Mesendoderm (in vitro differentiated cells): ENCODE measurements around the gene AK8.

Source experiments
- DNase-seq: peaks from one replicate; pipeline ENCODE4 v3.0.0; 2013
- H2AK5ac ChIP-seq: 2 replicates; pipeline ENCODE4 v1.6.1; 2013; ENCODE audit warnings: low read length, inconsistent platforms
- H2BK120ac ChIP-seq: 2 replicates; pipeline ENCODE4 v1.6.1; 2013; ENCODE audit warnings: low read depth, mild to moderate bottlenecking, low read length, moderate library complexity, mixed read lengths
- H2BK15ac ChIP-seq: replicated peaks from 2 replicates; pipeline ENCODE4 v1.6.1; 2013; ENCODE audit warnings: low read depth, mild to moderate bottlenecking, moderate library complexity
- H2BK5ac ChIP-seq: 2 replicates; pipeline ENCODE4 v1.6.1; 2013; ENCODE audit warnings: low read length, inconsistent platforms
- H3K18ac ChIP-seq: 2 replicates; pipeline ENCODE4 v1.6.1; 2013; ENCODE audit warnings: mild to moderate bottlenecking, low read length, mixed read lengths
- H3K23ac ChIP-seq: one replicate; pipeline ENCODE4 v1.6.1; 2013; ENCODE audit warnings: low read length
- H3K27ac ChIP-seq: 2 replicates; pipeline ENCODE4 v1.5.1; 2013; ENCODE audit warnings: low read depth, mild to moderate bottlenecking, inconsistent platforms, low read length, moderate library complexity
- H3K27me3 ChIP-seq: 2 replicates; pipeline ENCODE4 v1.6.1; 2013; ENCODE audit warnings: low read length, control low read depth, mild to moderate bottlenecking, inconsistent platforms; ENCODE audit not compliant: insufficient read depth, poor library complexity
- H3K36me3 ChIP-seq: 2 replicates; pipeline ENCODE4 v1.6.1; 2013; ENCODE audit warnings: low read length, inconsistent platforms; ENCODE audit not compliant: control insufficient read depth, insufficient read depth
- H3K4ac ChIP-seq: one replicate; pipeline ENCODE4 v1.6.1; 2013; ENCODE audit warnings: low read depth, mild to moderate bottlenecking, low read length, moderate library complexity
- H3K4me1 ChIP-seq: 2 replicates; pipeline ENCODE4 v1.6.1; 2013; ENCODE audit warnings: low read depth, low read length, inconsistent platforms; ENCODE audit not compliant: control insufficient read depth
- H3K4me2 ChIP-seq: 2 replicates; pipeline ENCODE4 v1.6.1; 2013; ENCODE audit warnings: low read length
- H3K4me3 ChIP-seq: 2 replicates; pipeline ENCODE4 v1.5.1; 2013; ENCODE audit warnings: mild to moderate bottlenecking, low read length
- H3K56ac ChIP-seq: one replicate; pipeline ENCODE4 v1.6.1; 2013; ENCODE audit warnings: low read length
- H3K79me1 ChIP-seq: 2 replicates; pipeline ENCODE4 v1.6.1; 2013; ENCODE audit warnings: low read length, inconsistent platforms
- H3K79me2 ChIP-seq: 2 replicates; pipeline ENCODE4 v1.6.1; 2013; ENCODE audit warnings: mild to moderate bottlenecking, low read length; ENCODE audit not compliant: control insufficient read depth, insufficient read depth
- H3K9ac ChIP-seq: 2 replicates; pipeline ENCODE4 v1.6.1; 2013; ENCODE audit warnings: low read length, inconsistent platforms
- H4K5ac ChIP-seq: one replicate; pipeline ENCODE4 v1.6.1; 2013; ENCODE audit warnings: low read length
- H4K8ac ChIP-seq: one replicate; pipeline ENCODE4 v1.6.1; 2013; ENCODE audit warnings: low read depth, mild to moderate bottlenecking, control low read depth, low read length, moderate library complexity
- WGBS: extraction: QIAGEN DNeasy Blood & Tissue Kit; methylation state at CpG from one replicate; pipeline ENCODE4 v1.1.7; 2013; ENCODE audit warnings: low lambda C conversion rate, missing lambda C conversion rate; ENCODE audit not compliant: insufficient coverage; ENCODE audit errors: extremely low coverage; 5-methylcytosine and 5-hydroxymethylcytosine counted together

The AK8 gene

DNA sequence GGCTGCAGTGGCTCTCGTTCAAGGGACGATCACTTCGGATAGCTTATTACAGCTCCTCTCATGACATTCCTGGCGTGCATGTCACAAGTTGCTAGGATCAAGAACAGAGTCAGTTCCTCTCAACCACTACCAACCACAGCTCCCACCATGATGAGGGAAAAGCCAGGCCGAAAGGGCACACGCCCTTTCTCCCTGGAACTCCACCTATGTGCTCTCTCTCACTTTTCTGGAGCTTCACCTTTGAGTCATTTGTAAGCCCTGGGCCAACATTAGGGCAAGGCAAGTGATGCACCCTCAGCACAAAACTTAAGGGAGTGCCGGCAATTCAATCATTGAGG, 2.2 kb upstream of the AK8 start:
- WGBS = no CpG with 5 or more reads among the region's 7 CpGs
- Histone ChIP-seq H3K9ac (no peak overlapping the region), H3K79me2 (no peaks in the 10 kb centered on the region), H2BK120ac (no peak overlapping the region), H4K8ac (no peak overlapping the region), H3K27ac (no peak overlapping the region), H3K4ac (no peak overlapping the region), H3K56ac (no peak overlapping the region), H3K79me1 (no peaks in the 10 kb centered on the region), H3K27me3 (no peaks in the 10 kb centered on the region), H2BK5ac (no peak overlapping the region), H4K5ac (no peak overlapping the region), H2BK15ac (no peak overlapping the region), H3K36me3 (no peaks in the 10 kb centered on the region), H3K18ac (no peak overlapping the region), H3K4me3 (no peak overlapping the region), H3K23ac (no peak overlapping the region), H3K4me1 (no peaks in the 10 kb centered on the region), H2AK5ac (no peak overlapping the region), H3K4me2 (no peak overlapping the region)
- no peak for DNase-seq

DNA sequence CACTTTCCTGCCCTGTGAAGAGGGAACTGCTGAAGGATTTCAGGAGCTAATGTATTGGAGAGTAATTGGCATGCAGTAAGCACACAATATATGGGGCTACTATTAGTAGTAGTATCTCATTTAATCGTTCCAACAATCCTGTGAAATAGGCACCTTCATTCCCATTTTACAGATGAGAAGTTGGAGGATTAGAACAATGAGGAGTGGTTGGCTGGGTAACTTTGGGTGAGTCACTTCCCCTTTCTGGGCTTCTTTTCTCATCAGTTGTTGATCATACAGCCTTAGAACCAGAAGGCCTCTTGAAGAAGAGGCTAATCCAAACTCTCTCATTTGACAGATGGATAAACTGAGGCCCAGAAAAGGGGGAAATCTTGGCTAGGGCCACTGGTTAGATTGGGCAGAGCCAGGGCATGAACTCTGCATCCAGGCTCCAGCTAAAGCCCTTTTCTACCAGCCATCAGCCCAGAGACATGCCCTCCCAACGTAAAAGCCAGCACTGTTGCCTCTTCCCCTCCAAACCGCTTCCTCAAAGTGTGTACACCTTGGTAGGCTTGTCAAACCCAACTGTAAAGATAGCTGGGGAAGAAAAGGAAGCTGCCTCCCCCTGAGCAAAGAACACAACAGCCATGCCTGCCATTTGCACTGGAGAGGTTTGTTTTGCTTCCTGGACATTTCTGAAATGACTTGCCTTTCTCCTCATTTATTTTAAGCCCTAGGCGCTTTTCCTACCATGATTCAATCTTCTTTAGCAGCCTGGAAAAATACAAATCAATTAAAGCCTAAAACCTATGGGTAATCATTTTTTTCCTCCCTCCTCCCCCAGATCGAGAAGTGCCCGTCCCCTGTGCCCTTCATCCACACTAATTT, 1.6 kb upstream of the AK8 start:
- H3K56ac ChIP-seq = no peak overlapping the region
- no peak overlapping the region for H3K18ac ChIP-seq
- H4K5ac ChIP-seq = no peak overlapping the region
- no peak overlapping the region for H3K4me3 ChIP-seq
- H3K79me1 ChIP-seq = no peaks in the 10 kb centered on the region
- no peak overlapping the region for H4K8ac ChIP-seq
- no peaks in the 10 kb centered on the region for H3K4me1 ChIP-seq
- no peak overlapping the region for H3K27ac ChIP-seq
- no peak for DNase-seq
- no peak overlapping the region for H2BK5ac ChIP-seq
- no peak overlapping the region for H2BK15ac ChIP-seq
- no peak overlapping the region for H3K9ac ChIP-seq
- no peak overlapping the region for H3K4ac ChIP-seq
- H2BK120ac ChIP-seq = no peak overlapping the region
- H3K36me3 ChIP-seq = no peaks in the 10 kb centered on the region
- no peak overlapping the region for H2AK5ac ChIP-seq
- H3K27me3 ChIP-seq = no peaks in the 10 kb centered on the region
- no peak overlapping the region for H3K4me2 ChIP-seq
- H3K23ac ChIP-seq = no peak overlapping the region
- WGBS = no CpG with 5 or more reads among the region's 6 CpGs
- no peaks in the 10 kb centered on the region for H3K79me2 ChIP-seq

DNA sequence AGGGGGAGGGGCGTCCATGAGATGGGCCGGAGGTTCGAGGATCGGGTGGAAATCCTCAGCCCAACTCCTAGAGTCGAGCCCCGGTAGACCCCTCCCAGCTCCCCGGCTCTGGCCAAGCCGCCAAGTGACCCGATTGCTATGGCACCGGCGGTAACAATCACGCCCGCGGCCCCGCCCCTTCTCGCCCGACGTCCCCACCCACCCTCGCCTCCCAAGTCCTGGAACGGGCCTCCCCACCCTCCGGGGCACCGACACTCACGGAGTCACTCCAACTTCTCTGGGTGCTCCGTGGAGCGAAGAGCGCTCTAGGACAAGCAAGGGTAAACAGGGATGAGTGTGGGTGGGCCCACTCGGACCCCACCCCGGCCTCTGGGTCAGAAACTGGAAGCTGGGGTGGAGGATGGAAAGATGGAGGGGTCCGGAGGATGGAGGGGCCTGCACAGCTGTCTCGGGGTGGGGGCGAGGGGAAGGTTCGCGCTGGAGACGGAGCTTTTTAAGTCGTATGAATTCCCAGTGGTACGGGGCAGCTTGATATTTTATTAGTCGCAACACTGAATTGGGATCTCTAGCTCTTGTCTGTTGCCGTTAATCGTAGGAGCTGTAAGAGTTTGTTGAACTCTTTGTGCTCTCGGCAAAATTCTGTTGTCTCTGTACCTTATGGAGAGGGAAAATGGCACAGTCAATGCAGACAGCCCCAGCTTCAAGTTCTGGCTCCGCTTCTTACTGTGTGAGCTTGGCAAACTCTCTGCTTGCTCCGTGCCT, 792 bp upstream of the AK8 start, which contains the start of gene SPACA9:
Gene SPACA9 (plus strand): TSS at position 204 of the 762 bp plus-strand sequence. CDS start 5,050 bp downstream, outside the sequence.
- Histone ChIP-seq H2BK15ac (no peak within 1 kb of the TSS), H3K9ac (peak within 1 kb of the TSS; percentile 82), H3K56ac (peak within 1 kb of the TSS; percentile 94), H3K23ac (no peak within 1 kb of the TSS), H3K4ac (peak within 1 kb of the TSS; percentile 28), H3K4me2 (peak within 1 kb of the TSS; percentile 94), H2BK5ac (no peak within 1 kb of the TSS), H3K4me3 (peak within 1 kb of the TSS; percentile 90), H4K8ac (no peak within 1 kb of the TSS), H3K79me1 (no peaks in the 10 kb centered on the region), H4K5ac (no peak within 1 kb of the TSS), H3K18ac (peak within 1 kb of the TSS; percentile 22), H3K36me3 (no peaks in the 10 kb centered on the region), H3K27ac (no peak within 1 kb of the TSS), H3K4me1 (no peaks in the 10 kb centered on the region), H2BK120ac (no peak within 1 kb of the TSS), H3K79me2 (no peaks in the 10 kb centered on the region), H3K27me3 (no peaks in the 10 kb centered on the region), H2AK5ac (no peak within 1 kb of the TSS)
- no CpG with 5 or more reads among the region's 42 CpGs for WGBS
- DNase-seq = peak; percentile 58

DNA sequence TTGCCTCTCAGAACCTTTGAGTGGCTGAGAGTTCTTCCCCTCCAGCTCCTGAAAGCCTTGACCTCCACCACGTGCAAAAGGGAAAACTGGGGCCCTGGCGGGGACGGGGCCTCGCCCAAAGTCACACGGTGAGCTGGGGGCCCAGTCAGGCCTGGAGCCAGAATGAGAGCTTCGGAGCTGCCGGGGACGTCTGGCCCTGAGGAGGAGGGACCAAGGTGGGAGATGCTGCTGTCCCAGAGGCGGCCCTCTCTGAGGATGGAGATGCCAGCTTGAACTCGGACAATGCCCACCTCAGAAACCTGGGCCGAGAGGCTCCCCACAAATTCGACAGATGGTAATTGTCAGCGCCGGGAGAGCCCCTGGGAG, 643 bp downstream of the AK8 start:
- H3K4me2 ChIP-seq = peak overlapping the region; percentile 90
- H3K79me1 ChIP-seq = no peaks in the 10 kb centered on the region
- H2BK120ac ChIP-seq = no peak overlapping the region

DNA sequence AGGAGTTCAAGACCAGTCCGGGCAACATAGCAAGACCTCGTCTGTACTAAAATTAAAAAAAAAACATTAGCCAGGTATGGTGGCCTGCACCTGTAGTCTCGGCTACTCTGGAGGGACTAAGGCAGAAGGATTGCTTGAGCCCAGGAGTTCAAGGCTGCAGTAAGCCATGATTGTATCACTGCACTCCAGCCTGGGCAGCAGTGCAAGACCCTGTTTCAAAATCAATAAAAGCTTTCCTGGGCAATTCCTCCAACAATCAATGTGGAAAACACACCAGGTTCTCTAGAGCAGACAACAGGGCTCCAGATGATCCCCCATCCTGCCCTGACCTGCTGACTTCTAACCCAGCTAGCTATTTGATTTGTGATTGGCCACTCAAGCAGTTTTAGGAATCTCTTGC, 1.2 kb downstream of the AK8 start:
- WGBS = no CpG with 5 or more reads among the region's 3 CpGs
- H3K4me2 ChIP-seq = no peak overlapping the region
- no peak overlapping the region for H3K23ac ChIP-seq
- no peak overlapping the region for H4K8ac ChIP-seq
- H4K5ac ChIP-seq = no peak overlapping the region
- H2AK5ac ChIP-seq = no peak overlapping the region
- no peak overlapping the region for H2BK5ac ChIP-seq
- DNase-seq = no peak
- no peak overlapping the region for H3K56ac ChIP-seq
- H3K4ac ChIP-seq = no peak overlapping the region
- H2BK120ac ChIP-seq = no peak overlapping the region
- H3K79me1 ChIP-seq = no peaks in the 10 kb centered on the region
- H3K79me2 ChIP-seq = no peaks in the 10 kb centered on the region
- H3K4me3 ChIP-seq = no peak overlapping the region
- no peak overlapping the region for H3K18ac ChIP-seq
- H3K36me3 ChIP-seq = no peaks in the 10 kb centered on the region
- no peak overlapping the region for H3K27ac ChIP-seq
- no peaks in the 10 kb centered on the region for H3K27me3 ChIP-seq
- H3K9ac ChIP-seq = no peak overlapping the region
- H3K4me1 ChIP-seq = no peaks in the 10 kb centered on the region
- H2BK15ac ChIP-seq = no peak overlapping the region

More for the DNA sequence above, 643 bp downstream of the AK8 start:
- no peak overlapping the region for H2AK5ac ChIP-seq
- no peak overlapping the region for H2BK5ac ChIP-seq
- no peaks in the 10 kb centered on the region for H3K27me3 ChIP-seq
- no peaks in the 10 kb centered on the region for H3K79me2 ChIP-seq
- no peak overlapping the region for H3K56ac ChIP-seq
- no peak overlapping the region for H3K27ac ChIP-seq
- H3K4ac ChIP-seq = no peak overlapping the region
- H3K18ac ChIP-seq = no peak overlapping the region
- peak overlapping the region; percentile 62 for H3K9ac ChIP-seq
- H2BK15ac ChIP-seq = no peak overlapping the region
- no peak overlapping the region for H3K23ac ChIP-seq
- WGBS = no CpG with 5 or more reads among the region's 14 CpGs
- H4K5ac ChIP-seq = no peak overlapping the region
- no peaks in the 10 kb centered on the region for H3K4me1 ChIP-seq
- H3K36me3 ChIP-seq = no peaks in the 10 kb centered on the region
- no peak overlapping the region for H3K4me3 ChIP-seq
- no peak overlapping the region for H4K8ac ChIP-seq
- DNase-seq = no peak
